Epidermal melanocyte (primary cell): ENCODE data around the gene RAB35.

Experiments used
- DNase-seq: peaks from one replicate; pipeline ENCODE4 v3.0.0; 2011; ENCODE audit warnings: low spot score; ENCODE audit not compliant: insufficient read length

Gene RAB35

GRCh38 chr12:120116441-120116791 lies at the start of gene RAB35:
Gene RAB35 (minus strand): TSS chr12:120116753. CDS start chr12:120116650, 103 bp downstream.
- DNase-seq = no peak

GRCh38 chr12:120164293-120164692 lies 47.7 kb upstream of the RAB35 start:
- DNase-seq = no peak

- DNase-seq = no peak
Measured at GRCh38 chr12:120162763-120163162, 46.2 kb upstream of the RAB35 start.

- no peak for DNase-seq
Measured at GRCh38 chr12:120161852-120162251, 45.3 kb upstream of the RAB35 start.

GRCh38 chr12:120159509-120160237 lies 43.1 kb upstream of the RAB35 start:
- no peak for DNase-seq

GRCh38 chr12:120158351-120158750 lies 41.8 kb upstream of the RAB35 start:
- DNase-seq = no peak

GRCh38 chr12:120157678-120158077 lies 41.1 kb upstream of the RAB35 start:
- DNase-seq = no peak

- no peak for DNase-seq
Measured at GRCh38 chr12:120156315-120157259, 40.0 kb upstream of the RAB35 start.

GRCh38 chr12:120155072-120155471 lies 38.5 kb upstream of the RAB35 start:
- DNase-seq = no peak

- DNase-seq = no peak
Measured at GRCh38 chr12:120150919-120151525, 34.5 kb upstream of the RAB35 start.

- no peak for DNase-seq
Measured at GRCh38 chr12:120148011-120148410, 31.5 kb upstream of the RAB35 start.

- DNase-seq = no peak
Measured at GRCh38 chr12:120145164-120145563, 28.6 kb upstream of the RAB35 start.

- DNase-seq = no peak
Measured at GRCh38 chr12:120144215-120144614, 27.7 kb upstream of the RAB35 start.

- DNase-seq = no peak
Measured at GRCh38 chr12:120142231-120142877, 25.8 kb upstream of the RAB35 start.

- no peak for DNase-seq
Measured at GRCh38 chr12:120141336-120141735, 24.8 kb upstream of the RAB35 start.

- DNase-seq = no peak
Measured at GRCh38 chr12:120140603-120141002, 24.1 kb upstream of the RAB35 start.

GRCh38 chr12:120139958-120140357 lies 23.4 kb upstream of the RAB35 start:
- no peak for DNase-seq

GRCh38 chr12:120138366-120138765 lies 21.8 kb upstream of the RAB35 start:
- no peak for DNase-seq

- DNase-seq = no peak
Measured at GRCh38 chr12:120137833-120138232, 21.3 kb upstream of the RAB35 start.

GRCh38 chr12:120136093-120136770 lies 19.7 kb upstream of the RAB35 start:
- no peak for DNase-seq
